ENCODE data around the gene IRGM. TPM values are rescaled to one million over a fixed set of nuclear protein-coding genes. Genes with fewer than 3 reads are reported as not detected.
"Not testable (repeated sequence)": the region's sequence is repeated elsewhere in the genome, so short reads cannot be mapped to it uniquely, and the experiment has no call there.

Gene IRGM
- total and polyA plus RNA-seq, 2 of the 8 experiments (the other 6 are each of a cell fraction or from before 2014, with no cell fraction given), result 0.11 TPM; not detected in 1

DNA sequence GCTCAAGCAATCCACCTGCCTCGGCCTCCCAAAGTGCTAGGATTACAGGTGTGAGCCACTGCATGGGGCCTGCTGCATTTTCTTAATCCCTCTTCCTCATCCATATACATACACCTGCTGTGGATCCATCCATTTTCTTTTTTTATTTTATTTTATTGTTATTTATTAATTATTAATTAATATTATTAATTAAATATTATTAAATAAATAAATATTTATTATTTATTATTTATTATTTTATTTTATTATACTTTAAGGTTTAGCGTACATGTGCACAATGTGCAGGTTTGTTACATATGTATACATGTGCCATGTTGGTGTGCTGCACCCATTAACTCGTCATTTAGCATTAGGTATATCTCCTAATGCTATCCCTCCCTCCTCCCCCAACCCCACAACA is 10.4 kb downstream of the IRGM start:
- DNase-seq (ENCODE audit: low read depth in 1 of 2, low spot score in 2 of 2); H2AFZ ChIP-seq (ENCODE audit: low read length); H3K27me3 ChIP-seq (replicated peaks in 1 of 4; ENCODE audit: control insufficient read depth in 3 of 4, extremely low read depth in 1 of 4, insufficient read depth in 3 of 4, low read length in 3 of 4); H2AK5ac ChIP-seq (ENCODE audit: low read depth, low read length); H3K4me2 ChIP-seq (ENCODE audit: insufficient read depth in 1 of 2, low read depth in 2 of 2, low read length in 2 of 2); H4K8ac ChIP-seq (ENCODE audit: extremely low read depth, insufficient read depth, low read length); H4K91ac ChIP-seq (replicated peaks; ENCODE audit: insufficient read length, low read length); H2BK12ac ChIP-seq (ENCODE audit: low read depth, low read length); H3K36me3 ChIP-seq (ENCODE audit: control insufficient read depth in 2 of 4, insufficient read depth in 4 of 4, low read length in 3 of 4); H3K4me3 ChIP-seq (ENCODE audit: extremely low read depth in 1 of 4, insufficient read depth in 2 of 4, low read depth in 3 of 4, low read length in 4 of 4); H3K23me2 ChIP-seq (ENCODE audit: low read depth, low read length); H3K14ac ChIP-seq (ENCODE audit: insufficient read length); H3K79me2 ChIP-seq (ENCODE audit: control insufficient read depth in 1 of 2, insufficient read depth in 2 of 2, low read length in 2 of 2); H3K23ac ChIP-seq (ENCODE audit: insufficient read length); H3K9ac ChIP-seq (replicated peaks in 1 of 4; ENCODE audit: extremely low read depth in 1 of 4, low read depth in 3 of 4, low read length in 3 of 4); H3K56ac ChIP-seq (replicated peaks; ENCODE audit: insufficient read length, low read depth, low read length); H2BK120ac ChIP-seq (replicated peaks; ENCODE audit: low read depth, low read length); POLR2A ChIA-PET (ENCODE audit: partially characterized antibody); H3K4ac ChIP-seq (replicated peaks; ENCODE audit: insufficient read length, low read depth, low read length); H4K5ac ChIP-seq (ENCODE audit: insufficient read length, low read depth, low read length); H4K20me1 ChIP-seq (replicated peaks in 1 of 2; ENCODE audit: control insufficient read depth in 1 of 2, insufficient read depth in 2 of 2, low read length in 2 of 2); H3K79me1 ChIP-seq (ENCODE audit: low read depth, low read length); H3K27ac ChIP-seq (ENCODE audit: low read depth, low read length); H3K18ac ChIP-seq (ENCODE audit: extremely low read depth, low read length); H2BK20ac ChIP-seq (ENCODE audit: low read length); H3K4me1 ChIP-seq (replicated peaks in 1 of 4; ENCODE audit: control insufficient read depth in 3 of 4, insufficient read depth in 4 of 4, low read length in 3 of 4); H2BK15ac ChIP-seq (ENCODE audit: low read length); FAIRE-seq; CTCF ChIA-PET (ENCODE audit: partially characterized antibody); H2BK5ac ChIP-seq (ENCODE audit: low read depth, low read length): not testable (repeated sequence)
- 88% methylated on average over 3 of the region's 3 CpGs; no CpG with 5 or more reads in 1 of the 2 experiments for WGBS, 2 experiments (ENCODE audit: extremely low coverage in 1 of 2, insufficient coverage in 1 of 2, insufficient read length in 1 of 2, insufficient replicate concordance in 2 of 2, low coverage in 1 of 2, low lambda C conversion rate in 2 of 2, missing lambda C conversion rate in 1 of 2)
- H3K9me3 ChIP-seq (ENCODE audit: insufficient read depth in 2 of 2, low read depth in 1 of 2, low read length in 1 of 2), result peaks cover 6 to 11% of the 10 kb centered on the region in 2 experiments; a peak in 3 of 4 replicates

Data from H1 (cell line).